Measurements from ENCODE around the gene MYOD1.

The MYOD1 gene

DNA sequence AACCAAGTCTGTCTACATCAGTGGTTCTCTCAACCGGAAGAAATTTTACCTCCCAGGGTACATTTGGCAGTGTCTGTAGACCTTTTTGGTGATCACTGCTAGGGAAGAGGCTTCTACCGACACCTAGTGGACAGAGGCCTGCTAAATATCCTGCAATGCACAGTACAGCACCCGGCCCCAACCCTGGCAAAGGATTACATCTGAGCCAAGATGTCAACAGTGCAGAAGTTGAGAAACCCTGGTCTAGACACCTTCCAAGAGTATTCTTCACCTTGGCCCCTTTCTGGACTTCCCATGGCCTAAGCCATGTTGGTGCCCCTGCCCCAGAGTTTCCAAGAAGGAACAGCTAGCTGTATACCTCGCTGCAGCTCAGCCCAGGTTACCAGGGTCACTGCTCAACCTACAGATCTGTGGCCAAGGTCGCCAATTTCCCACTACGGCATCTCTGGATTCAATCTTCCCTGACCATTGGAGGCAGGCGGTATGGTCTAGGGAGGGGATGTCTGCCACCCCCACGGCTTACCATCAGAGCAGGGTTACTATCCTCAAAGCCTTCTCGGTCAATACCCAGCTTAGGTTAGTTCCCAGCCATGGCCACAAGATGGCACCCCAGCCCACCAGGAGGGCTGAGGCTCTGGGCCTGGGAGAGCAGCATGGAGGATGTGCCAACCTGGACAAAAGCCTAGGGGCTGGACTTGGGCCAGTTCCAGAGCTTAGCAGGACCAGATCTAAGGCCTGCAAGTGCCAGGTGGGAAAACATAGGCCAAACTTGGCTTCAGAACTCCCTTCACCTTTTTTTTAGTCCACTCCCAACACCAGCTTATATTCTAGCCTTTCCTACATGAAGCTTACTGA, 11.5 kb downstream of the MYOD1 start:
- peak; percentile 86 for DNase-seq (ENCODE audit: low spot score)
- TF ChIP-seq, protein P1, sequence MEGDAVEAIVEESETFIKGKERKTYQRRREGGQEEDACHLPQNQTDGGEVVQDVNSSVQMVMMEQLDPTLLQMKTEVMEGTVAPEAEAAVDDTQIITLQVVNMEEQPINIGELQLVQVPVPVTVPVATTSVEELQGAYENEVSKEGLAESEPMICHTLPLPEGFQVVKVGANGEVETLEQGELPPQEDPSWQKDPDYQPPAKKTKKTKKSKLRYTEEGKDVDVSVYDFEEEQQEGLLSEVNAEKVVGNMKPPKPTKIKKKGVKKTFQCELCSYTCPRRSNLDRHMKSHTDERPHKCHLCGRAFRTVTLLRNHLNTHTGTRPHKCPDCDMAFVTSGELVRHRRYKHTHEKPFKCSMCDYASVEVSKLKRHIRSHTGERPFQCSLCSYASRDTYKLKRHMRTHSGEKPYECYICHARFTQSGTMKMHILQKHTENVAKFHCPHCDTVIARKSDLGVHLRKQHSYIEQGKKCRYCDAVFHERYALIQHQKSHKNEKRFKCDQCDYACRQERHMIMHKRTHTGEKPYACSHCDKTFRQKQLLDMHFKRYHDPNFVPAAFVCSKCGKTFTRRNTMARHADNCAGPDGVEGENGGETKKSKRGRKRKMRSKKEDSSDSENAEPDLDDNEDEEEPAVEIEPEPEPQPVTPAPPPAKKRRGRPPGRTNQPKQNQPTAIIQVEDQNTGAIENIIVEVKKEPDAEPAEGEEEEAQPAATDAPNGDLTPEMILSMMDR (IDR thresholded peaks at IDR 0.05; ENCODE audit: borderline replicate concordance, control extremely low read depth, extremely low read depth, insufficient read depth, missing control alignments), result peak; percentile 90
- in situ Hi-C loops (cut with MboI; ENCODE audit: low sequenced_read_pairs, unreplicated experiment), result no loop called here

DNA sequence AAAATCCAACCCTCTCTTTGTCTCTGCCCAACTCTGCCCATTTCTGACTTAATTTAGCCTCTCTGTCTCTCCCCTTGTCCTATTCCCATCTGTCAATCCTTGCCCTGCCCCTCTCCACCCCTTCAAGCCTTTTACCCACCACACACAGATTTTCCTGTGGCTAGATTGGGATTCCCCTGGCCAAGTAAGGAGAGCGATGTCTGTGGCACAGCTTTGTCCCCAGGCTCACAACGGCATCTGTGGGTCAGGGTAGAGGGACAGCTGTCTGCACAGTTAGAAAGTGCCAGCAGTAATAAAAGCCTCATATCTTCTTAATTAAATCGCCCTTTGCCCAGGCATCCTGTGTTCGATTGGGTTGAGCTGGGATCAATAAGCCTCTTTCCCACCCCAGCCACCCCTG, 13.9 kb downstream of the MYOD1 start:
- in situ Hi-C loops (cut with MboI; ENCODE audit: low sequenced_read_pairs, unreplicated experiment), result no loop called here
- no peak for DNase-seq (ENCODE audit: low spot score)
- TF ChIP-seq, protein P1 (IDR thresholded peaks at IDR 0.05; ENCODE audit: borderline replicate concordance, control extremely low read depth, extremely low read depth, insufficient read depth, missing control alignments), result no peak

DNA sequence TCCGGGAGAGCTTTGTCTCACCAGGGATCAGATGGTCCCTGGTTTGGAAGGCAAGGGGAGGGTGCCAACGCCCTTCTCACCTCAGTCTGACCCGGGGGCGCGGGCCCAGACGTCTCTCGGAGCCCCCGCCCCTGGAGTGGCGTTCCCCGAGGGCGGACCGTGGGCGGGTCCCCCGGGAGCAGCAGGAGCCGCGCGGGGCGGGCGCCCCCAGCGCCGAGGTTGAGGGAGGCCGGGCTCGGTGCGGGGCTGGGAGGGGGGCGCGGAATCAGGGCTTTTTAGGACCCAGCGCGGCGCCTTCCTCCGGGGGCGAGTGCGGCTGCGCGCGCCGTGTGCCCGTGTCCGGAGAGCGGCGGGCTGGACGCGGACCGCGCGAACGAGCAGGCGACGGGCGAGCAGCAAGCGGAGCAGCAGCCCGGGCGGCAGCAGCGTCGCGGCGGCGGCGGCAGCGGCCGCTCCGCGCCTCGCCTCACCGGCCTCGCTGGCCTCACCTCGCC, 15.1 kb downstream of the MYOD1 start, which contains the start of gene KCNC1:
TSS of gene KCNC1 (plus strand) at position 364 of the 494 bp plus-strand sequence. CDS start 1,222 bp downstream, outside the sequence.
- TF ChIP-seq, protein P1 (IDR thresholded peaks at IDR 0.05; ENCODE audit: borderline replicate concordance, control extremely low read depth, extremely low read depth, insufficient read depth, missing control alignments), result no peak
- DNase-seq (ENCODE audit: low spot score), result no peak
- in situ Hi-C loops (cut with MboI; ENCODE audit: low sequenced_read_pairs, unreplicated experiment), result no loop called here

DNA sequence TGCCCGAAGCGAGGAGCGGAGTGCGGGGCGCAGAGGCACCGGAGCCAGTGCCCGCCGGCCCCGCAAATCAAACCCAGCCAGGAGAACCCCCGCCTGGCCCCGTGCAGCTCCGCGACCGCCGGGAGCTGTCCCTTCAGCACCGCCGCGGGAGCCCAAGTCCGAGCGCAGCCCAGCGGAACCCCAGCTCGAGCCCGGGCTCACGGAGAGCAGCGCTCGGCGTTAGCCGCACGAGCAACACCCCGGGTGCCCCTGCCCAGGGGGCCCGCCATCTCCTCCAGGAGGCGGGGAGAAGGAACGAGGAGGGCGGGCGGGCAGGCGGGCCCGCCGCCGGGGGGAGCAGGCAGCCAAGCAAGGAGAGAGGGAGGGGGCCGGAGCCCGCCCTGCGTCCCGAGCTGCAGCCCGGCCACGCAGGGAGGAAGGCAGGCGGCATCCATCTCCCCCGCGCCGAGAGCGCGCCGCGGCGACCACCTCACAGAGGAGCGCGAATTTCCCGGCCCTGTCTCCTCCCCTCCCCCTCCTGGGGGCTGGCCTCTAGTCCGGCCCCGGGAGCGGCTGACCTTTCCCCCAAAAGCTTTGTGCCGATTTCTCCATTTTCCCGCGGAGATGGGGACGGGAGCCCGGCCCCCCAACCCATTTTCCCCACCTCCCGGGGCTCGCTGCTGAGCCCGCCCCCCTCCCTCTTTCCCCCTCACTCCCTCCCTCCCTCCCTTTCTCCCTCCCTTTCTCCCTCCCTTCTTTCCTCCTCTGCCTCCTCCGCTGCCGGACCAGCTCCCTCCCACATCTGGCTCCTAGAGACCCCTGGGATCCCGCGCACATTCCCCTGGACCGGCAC, 15.8 kb downstream of the MYOD1 start:
- TF ChIP-seq, protein P1 (IDR thresholded peaks at IDR 0.05; ENCODE audit: borderline replicate concordance, control extremely low read depth, extremely low read depth, insufficient read depth, missing control alignments), result no peak
- in situ Hi-C loops (cut with MboI; ENCODE audit: low sequenced_read_pairs, unreplicated experiment), result no loop called here
- peak; percentile 84 for DNase-seq (ENCODE audit: low spot score)

DNA sequence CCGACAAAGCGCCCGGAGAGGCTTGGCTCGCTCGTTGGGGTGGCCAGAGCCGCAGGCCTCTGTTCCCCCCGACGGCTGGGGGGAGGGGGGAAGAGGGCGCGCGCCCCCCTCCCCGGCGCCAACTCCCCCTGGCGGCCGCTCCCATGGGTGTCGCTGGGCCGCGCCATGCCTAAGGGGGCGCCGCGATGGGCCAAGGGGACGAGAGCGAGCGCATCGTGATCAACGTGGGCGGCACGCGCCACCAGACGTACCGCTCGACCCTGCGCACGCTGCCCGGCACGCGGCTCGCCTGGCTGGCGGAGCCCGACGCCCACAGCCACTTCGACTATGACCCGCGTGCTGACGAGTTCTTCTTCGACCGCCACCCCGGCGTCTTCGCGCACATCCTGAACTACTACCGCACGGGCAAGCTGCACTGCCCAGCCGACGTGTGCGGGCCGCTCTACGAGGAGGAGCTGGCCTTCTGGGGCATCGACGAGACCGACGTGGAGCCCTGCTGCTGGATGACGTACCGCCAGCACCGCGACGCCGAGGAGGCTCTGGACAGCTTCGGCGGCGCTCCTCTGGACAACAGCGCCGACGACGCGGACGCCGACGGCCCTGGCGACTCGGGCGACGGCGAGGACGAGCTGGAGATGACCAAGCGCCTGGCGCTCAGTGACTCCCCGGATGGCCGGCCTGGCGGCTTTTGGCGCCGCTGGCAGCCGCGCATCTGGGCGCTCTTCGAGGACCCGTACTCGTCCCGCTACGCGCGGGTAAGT, 16.6 kb downstream of the MYOD1 start:
- in situ Hi-C loops (cut with MboI; ENCODE audit: low sequenced_read_pairs, unreplicated experiment), result no loop called here
- no peak for DNase-seq (ENCODE audit: low spot score)
- TF ChIP-seq, protein P1 (IDR thresholded peaks at IDR 0.05; ENCODE audit: borderline replicate concordance, control extremely low read depth, extremely low read depth, insufficient read depth, missing control alignments), result no peak

DNA sequence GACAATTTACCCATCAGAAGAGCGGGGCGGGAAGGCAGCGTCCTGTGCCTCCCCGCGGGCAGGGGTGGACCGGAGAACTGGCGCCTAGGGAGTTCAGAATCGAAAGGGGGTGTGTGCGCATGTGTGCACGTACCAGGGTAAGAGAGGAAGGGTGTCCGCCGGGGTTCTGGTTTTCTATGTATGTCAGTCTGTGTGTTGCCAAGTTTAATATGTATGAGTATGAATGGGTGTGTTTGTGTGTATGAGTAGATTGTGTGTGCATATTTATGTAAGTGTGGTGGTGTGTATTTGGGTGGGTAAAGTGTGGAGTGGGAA, 17.2 kb downstream of the MYOD1 start:
- in situ Hi-C loops (cut with MboI; ENCODE audit: low sequenced_read_pairs, unreplicated experiment), result no loop called here
- TF ChIP-seq, protein P1 (IDR thresholded peaks at IDR 0.05; ENCODE audit: borderline replicate concordance, control extremely low read depth, extremely low read depth, insufficient read depth, missing control alignments), result no peak
- DNase-seq (ENCODE audit: low spot score), result no peak

Measured in GM13976 (cell line).